ENCODE results near the gene ADAMTSL3.

Gene ADAMTSL3

DNA sequence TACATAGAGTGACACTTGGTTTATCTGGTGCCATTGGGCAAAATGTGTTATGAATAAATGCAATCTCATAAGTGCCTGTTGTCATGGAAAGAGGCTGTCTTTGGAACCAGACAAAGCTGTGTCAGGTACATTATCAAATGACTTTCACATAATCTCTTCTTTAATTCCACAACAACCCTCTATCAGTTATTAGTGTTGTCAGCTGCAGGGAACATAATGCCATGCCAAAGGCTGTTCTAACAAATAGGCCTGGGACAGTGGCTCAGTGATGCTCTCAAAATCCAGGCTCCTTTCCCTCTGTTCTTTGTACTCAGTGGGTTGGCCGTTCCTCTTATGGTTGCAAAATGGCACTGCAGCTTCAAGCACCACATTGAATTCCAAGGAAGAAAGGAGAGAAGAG lies 91.8 kb downstream of the ADAMTSL3 start:
- Histone ChIP-seq H3K9ac (ENCODE audit: low read length) (no peak overlapping the region), H3K36me3 (replicated peaks; ENCODE audit: low read depth, low read length) (no peaks in the 10 kb centered on the region), H4K20me1 (ENCODE audit: insufficient read depth, low read length) (no peaks in the 10 kb centered on the region), H3K9me3 (ENCODE audit: insufficient read depth, low read length) (no peaks in the 10 kb centered on the region), H3K79me2 (ENCODE audit: low read length) (no peaks in the 10 kb centered on the region), H3K27me3 (ENCODE audit: low read depth, low read length) (peaks cover 31% of the 10 kb centered on the region; the same call in 1 of the 2 replicates), H3K4me3 (ENCODE audit: low read length) (no peak overlapping the region), H3K4me2 (ENCODE audit: low read length) (no peak overlapping the region), H3K27ac (ENCODE audit: low read length) (no peak overlapping the region), H3K4me1 (ENCODE audit: low read length) (no peaks in the 10 kb centered on the region), H2AFZ (ENCODE audit: low read depth, low read length) (no peak overlapping the region)
- TF ChIP-seq EZH2phosphoT487 (IDR thresholded peaks at IDR 0.05; ENCODE audit: low read depth): no peak
- TF ChIP-seq, protein P1, sequence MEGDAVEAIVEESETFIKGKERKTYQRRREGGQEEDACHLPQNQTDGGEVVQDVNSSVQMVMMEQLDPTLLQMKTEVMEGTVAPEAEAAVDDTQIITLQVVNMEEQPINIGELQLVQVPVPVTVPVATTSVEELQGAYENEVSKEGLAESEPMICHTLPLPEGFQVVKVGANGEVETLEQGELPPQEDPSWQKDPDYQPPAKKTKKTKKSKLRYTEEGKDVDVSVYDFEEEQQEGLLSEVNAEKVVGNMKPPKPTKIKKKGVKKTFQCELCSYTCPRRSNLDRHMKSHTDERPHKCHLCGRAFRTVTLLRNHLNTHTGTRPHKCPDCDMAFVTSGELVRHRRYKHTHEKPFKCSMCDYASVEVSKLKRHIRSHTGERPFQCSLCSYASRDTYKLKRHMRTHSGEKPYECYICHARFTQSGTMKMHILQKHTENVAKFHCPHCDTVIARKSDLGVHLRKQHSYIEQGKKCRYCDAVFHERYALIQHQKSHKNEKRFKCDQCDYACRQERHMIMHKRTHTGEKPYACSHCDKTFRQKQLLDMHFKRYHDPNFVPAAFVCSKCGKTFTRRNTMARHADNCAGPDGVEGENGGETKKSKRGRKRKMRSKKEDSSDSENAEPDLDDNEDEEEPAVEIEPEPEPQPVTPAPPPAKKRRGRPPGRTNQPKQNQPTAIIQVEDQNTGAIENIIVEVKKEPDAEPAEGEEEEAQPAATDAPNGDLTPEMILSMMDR (IDR thresholded peaks at IDR 0.05; ENCODE audit: low read depth, low read length): no peak

DNA sequence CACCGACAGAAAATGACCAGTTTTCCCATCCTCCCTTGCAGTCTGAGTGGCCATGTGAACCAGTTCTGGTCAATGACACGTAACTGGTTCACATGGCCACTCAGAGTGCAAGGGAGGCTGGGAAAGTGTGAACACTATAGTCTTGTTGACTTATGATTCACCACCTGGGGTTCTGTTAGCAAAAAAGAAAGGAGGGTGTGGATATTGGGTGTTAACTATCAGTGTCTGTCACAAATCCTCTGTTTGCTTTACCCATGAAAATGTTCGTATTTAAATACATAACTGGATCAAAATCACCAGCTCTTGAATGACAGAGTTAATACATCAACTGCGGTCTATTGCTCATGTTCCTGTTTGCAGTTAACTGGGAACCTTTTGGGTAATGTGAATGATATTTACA lies 92.3 kb downstream of the ADAMTSL3 start:
- H3K79me2 ChIP-seq (ENCODE audit: low read length): no peaks in the 10 kb centered on the region
- TF ChIP-seq, protein P1 (IDR thresholded peaks at IDR 0.05; ENCODE audit: low read depth, low read length): no peak
- TF ChIP-seq EZH2phosphoT487 (IDR thresholded peaks at IDR 0.05; ENCODE audit: low read depth): no peak
- no peak overlapping the region for H3K9ac ChIP-seq (ENCODE audit: low read length)
- peaks cover 34% of the 10 kb centered on the region for H3K27me3 ChIP-seq (ENCODE audit: low read depth, low read length)
- no peak overlapping the region for H2AFZ ChIP-seq (ENCODE audit: low read depth, low read length)
- H4K20me1 ChIP-seq (ENCODE audit: insufficient read depth, low read length): no peaks in the 10 kb centered on the region
- H3K9me3 ChIP-seq (ENCODE audit: insufficient read depth, low read length): no peaks in the 10 kb centered on the region
- H3K27ac ChIP-seq (ENCODE audit: low read length): no peak overlapping the region
- H3K4me3 ChIP-seq (ENCODE audit: low read length): no peak overlapping the region
- no peak overlapping the region for H3K4me2 ChIP-seq (ENCODE audit: low read length)
- no peaks in the 10 kb centered on the region for H3K36me3 ChIP-seq (replicated peaks; ENCODE audit: low read depth, low read length)
- no peaks in the 10 kb centered on the region for H3K4me1 ChIP-seq (ENCODE audit: low read length)

DNA sequence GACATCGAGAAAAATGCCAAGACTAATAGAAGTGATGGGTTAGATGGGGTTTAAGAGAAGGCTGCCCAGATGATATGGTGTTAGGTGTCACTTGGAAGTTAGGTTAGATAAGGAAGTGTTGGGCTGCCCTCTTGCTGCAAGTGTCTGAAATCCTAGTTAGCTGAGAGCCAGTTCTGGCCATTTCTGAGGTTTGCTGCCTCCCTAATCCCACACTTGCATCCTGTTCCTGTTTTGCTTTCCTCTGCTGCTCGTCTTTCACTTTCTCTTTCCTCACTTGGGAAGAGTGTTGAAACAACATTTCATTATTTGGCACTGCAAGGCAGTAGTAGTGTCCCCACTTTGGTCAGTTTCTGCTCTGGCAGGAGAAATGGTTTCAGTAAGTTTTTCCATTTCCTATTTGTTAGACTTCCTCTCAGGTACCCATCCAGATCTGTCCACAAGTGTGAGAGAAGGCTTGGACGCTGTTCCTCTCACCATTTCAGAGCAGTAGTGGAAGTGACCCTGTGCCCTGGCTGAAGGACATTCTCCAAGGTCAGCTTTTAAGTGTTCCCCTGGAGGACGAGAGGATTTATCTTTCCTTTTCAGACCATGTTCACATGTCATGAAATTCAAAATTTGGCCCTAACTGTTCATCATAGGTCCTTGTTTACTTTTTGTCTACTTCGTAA lies 93.3 kb downstream of the ADAMTSL3 start:
- no peak overlapping the region for H3K27ac ChIP-seq (ENCODE audit: low read length)
- H3K36me3 ChIP-seq (replicated peaks; ENCODE audit: low read depth, low read length): no peaks in the 10 kb centered on the region
- H3K4me3 ChIP-seq (ENCODE audit: low read length): no peak overlapping the region
- no peak overlapping the region for H3K9ac ChIP-seq (ENCODE audit: low read length)
- no peak overlapping the region for H2AFZ ChIP-seq (ENCODE audit: low read depth, low read length)
- H3K4me1 ChIP-seq (ENCODE audit: low read length): no peaks in the 10 kb centered on the region
- no peaks in the 10 kb centered on the region for H3K79me2 ChIP-seq (ENCODE audit: low read length)
- no peak for TF ChIP-seq EZH2phosphoT487 (IDR thresholded peaks at IDR 0.05; ENCODE audit: low read depth)
- TF ChIP-seq, protein P1 (IDR thresholded peaks at IDR 0.05; ENCODE audit: low read depth, low read length): no peak; the same call in 1 of the 2 replicates
- no peaks in the 10 kb centered on the region for H3K9me3 ChIP-seq (ENCODE audit: insufficient read depth, low read length)
- no peak overlapping the region for H3K4me2 ChIP-seq (ENCODE audit: low read length)
- H4K20me1 ChIP-seq (ENCODE audit: insufficient read depth, low read length): no peaks in the 10 kb centered on the region
- H3K27me3 ChIP-seq (ENCODE audit: low read depth, low read length): peaks cover 38% of the 10 kb centered on the region

DNA sequence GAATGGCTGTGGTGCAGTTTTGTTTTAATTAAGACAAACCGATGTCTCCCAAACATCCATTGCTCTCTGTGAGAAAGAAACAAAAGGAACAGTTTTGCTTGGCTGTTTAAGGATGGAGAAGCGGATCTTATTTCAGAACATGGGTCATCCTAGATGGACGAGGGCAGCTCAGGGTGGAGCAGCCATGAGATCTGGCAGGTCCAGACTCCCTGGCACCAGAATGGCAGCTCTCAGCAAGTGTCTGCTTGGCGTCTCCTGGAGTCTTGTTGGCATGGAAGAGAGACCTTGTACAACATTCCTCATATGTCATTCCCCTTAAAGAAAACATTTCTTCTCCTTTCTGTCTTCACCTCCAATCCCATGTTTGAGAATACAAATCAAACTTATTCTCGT lies 93.8 kb downstream of the ADAMTSL3 start:
- Histone ChIP-seq H4K20me1 (ENCODE audit: insufficient read depth, low read length) (no peaks in the 10 kb centered on the region), H3K27ac (ENCODE audit: low read length) (no peak overlapping the region), H3K9me3 (ENCODE audit: insufficient read depth, low read length) (no peaks in the 10 kb centered on the region), H3K36me3 (replicated peaks; ENCODE audit: low read depth, low read length) (no peaks in the 10 kb centered on the region), H3K79me2 (ENCODE audit: low read length) (no peaks in the 10 kb centered on the region), H3K4me2 (ENCODE audit: low read length) (no peak overlapping the region), H3K9ac (ENCODE audit: low read length) (no peak overlapping the region), H3K4me1 (ENCODE audit: low read length) (no peaks in the 10 kb centered on the region), H3K4me3 (ENCODE audit: low read length) (no peak overlapping the region), H2AFZ (ENCODE audit: low read depth, low read length) (no peak overlapping the region), H3K27me3 (ENCODE audit: low read depth, low read length) (peaks cover 41% of the 10 kb centered on the region)
- TF ChIP-seq, protein P1 (IDR thresholded peaks at IDR 0.05; ENCODE audit: low read depth, low read length): no peak
- TF ChIP-seq EZH2phosphoT487 (IDR thresholded peaks at IDR 0.05; ENCODE audit: low read depth): no peak
